Neural cell (in vitro differentiated cells): ENCODE results near the gene NRCAM.

Experiments used
- EP300 ChIP-seq: fragments of 450-650 bp; conservative IDR thresholded peaks from 2 replicates; pipeline ENCODE4 v1.6.1; 2014; ENCODE audit warnings: antibody characterized with exemption, mild to moderate bottlenecking, moderate library complexity; ENCODE audit not compliant: poor library complexity, severe bottlenecking
- EZH2 ChIP-seq: fragments of 200-600, 300-800 bp; shearing (Covaris generic), sonication (generic); IDR thresholded peaks from 2 replicates; pipeline ENCODE4 v1.6.1; 2014; ENCODE audit warnings: antibody characterized with exemption, low read length, borderline replicate concordance, mild to moderate bottlenecking; ENCODE audit not compliant: insufficient read depth, poor library complexity, severe bottlenecking
- MXI1 ChIP-seq: fragments of 450-650 bp; conservative IDR thresholded peaks from 2 replicates; pipeline ENCODE4 v1.6.1; 2014; ENCODE audit warnings: antibody characterized with exemption, mild to moderate bottlenecking; ENCODE audit not compliant: poor library complexity, severe bottlenecking
- POLR2AphosphoS5 ChIP-seq: IDR thresholded peaks from 2 replicates; pipeline ENCODE4 v1.6.1; 2012
- RAD21 ChIP-seq: fragments of 450-650 bp; conservative IDR thresholded peaks from 2 replicates; pipeline ENCODE4 v1.6.1; 2014; ENCODE audit warnings: antibody characterized with exemption, mild to moderate bottlenecking, moderate library complexity
- SMC3 ChIP-seq: fragments of 450-650 bp; conservative IDR thresholded peaks from 2 replicates; pipeline ENCODE4 v1.6.1; 2014; ENCODE audit warnings: antibody characterized with exemption, mild to moderate bottlenecking, moderate library complexity; ENCODE audit not compliant: poor library complexity
- TAF1 ChIP-seq: IDR thresholded peaks from 2 replicates; pipeline ENCODE4 v1.6.1; 2012; ENCODE audit warnings: low read depth
- TF ChIP-seq, protein P1 (sequence below): fragments of 450-650 bp; IDR thresholded peaks from 2 replicates; pipeline ENCODE4 v1.5.1; 2014; ENCODE audit warnings: antibody characterized with exemption, mild to moderate bottlenecking, moderate library complexity; ENCODE audit not compliant: poor library complexity, severe bottlenecking

- TF ChIP-seq, protein P1, sequence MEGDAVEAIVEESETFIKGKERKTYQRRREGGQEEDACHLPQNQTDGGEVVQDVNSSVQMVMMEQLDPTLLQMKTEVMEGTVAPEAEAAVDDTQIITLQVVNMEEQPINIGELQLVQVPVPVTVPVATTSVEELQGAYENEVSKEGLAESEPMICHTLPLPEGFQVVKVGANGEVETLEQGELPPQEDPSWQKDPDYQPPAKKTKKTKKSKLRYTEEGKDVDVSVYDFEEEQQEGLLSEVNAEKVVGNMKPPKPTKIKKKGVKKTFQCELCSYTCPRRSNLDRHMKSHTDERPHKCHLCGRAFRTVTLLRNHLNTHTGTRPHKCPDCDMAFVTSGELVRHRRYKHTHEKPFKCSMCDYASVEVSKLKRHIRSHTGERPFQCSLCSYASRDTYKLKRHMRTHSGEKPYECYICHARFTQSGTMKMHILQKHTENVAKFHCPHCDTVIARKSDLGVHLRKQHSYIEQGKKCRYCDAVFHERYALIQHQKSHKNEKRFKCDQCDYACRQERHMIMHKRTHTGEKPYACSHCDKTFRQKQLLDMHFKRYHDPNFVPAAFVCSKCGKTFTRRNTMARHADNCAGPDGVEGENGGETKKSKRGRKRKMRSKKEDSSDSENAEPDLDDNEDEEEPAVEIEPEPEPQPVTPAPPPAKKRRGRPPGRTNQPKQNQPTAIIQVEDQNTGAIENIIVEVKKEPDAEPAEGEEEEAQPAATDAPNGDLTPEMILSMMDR, result no peak
- TF ChIP-seq EZH2 (no peak), SMC3 (no peak), TAF1 (no peak), MXI1 (no peak), RAD21 (no peak), POLR2AphosphoS5 (no peak), EP300 (no peak)
Observed at GRCh38 chr7:108332937-108333336, 123.3 kb downstream of the NRCAM start.
